Measurements from ENCODE around the gene PNPLA2. TPM values are rescaled to one million over a fixed set of nuclear protein-coding genes. Genes with fewer than 3 reads are reported as not detected.
A peak's percentile ranks its signal among the peaks of the same experiment; 100 is the strongest.

Gene PNPLA2
- total and polyA plus RNA-seq, 5 donors from 2014 or later = 23.9 to 195 (median 24.9) TPM

DNA sequence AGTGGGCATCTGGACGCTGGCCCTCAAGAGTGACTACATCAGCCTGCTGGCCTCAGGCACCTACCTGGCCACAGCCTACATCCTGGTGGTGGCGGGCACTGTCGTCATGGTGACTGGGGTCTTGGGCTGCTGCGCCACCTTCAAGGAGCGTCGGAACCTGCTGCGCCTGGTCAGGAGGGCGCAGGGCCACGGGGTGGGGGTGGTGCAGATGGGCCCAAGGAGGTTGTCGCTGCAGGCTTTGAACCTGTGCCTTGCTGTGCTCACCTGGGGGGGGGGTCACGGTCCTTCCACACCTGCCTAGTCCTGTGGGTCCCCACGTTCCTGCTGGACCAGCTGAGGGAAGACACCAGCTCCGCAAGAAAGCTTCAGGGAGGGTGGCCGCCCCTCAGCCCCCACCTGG is 17.6 kb downstream of the PNPLA2 start:
- H3K36me3 ChIP-seq (ENCODE audit: control insufficient read depth, insufficient read depth, low read length) = peaks cover 8% of the 10 kb centered on the region
- peaks cover 36% of the 10 kb centered on the region for H3K4me1 ChIP-seq (ENCODE audit: control insufficient read depth, insufficient read depth, low read length, poor library complexity, severe bottlenecking)
- H3K27me3 ChIP-seq (ENCODE audit: control insufficient read depth, insufficient read depth, low read length) = no peaks in the 10 kb centered on the region
- Mint-ChIP-seq H3K4me1 (peaks cover 0 to 32% (median 3%) of the 10 kb centered on the region in 4 donors), H3K27ac (peak overlapping the region in 1 of 3 donors; percentile 32), H3K9me3 (no peaks in the 10 kb centered on the region), H3K36me3 (no peaks in the 10 kb centered on the region), H3K4me3 (no peak overlapping the region), H3K27me3 (peaks cover 7% of the 10 kb centered on the region)
- ATAC-seq (ENCODE audit: low read depth in 2 of 2) (no peak), DNase-seq (no peak)
- H3K9me3 ChIP-seq (ENCODE audit: control insufficient read depth in 2 of 2, low read length in 2 of 2) = no peaks in the 10 kb centered on the region
- H3K27ac ChIP-seq (ENCODE audit: insufficient read depth, low read length, poor library complexity, severe bottlenecking) = no peak overlapping the region
- no peak overlapping the region for H3K4me3 ChIP-seq (ENCODE audit: low read depth, low read length)

DNA sequence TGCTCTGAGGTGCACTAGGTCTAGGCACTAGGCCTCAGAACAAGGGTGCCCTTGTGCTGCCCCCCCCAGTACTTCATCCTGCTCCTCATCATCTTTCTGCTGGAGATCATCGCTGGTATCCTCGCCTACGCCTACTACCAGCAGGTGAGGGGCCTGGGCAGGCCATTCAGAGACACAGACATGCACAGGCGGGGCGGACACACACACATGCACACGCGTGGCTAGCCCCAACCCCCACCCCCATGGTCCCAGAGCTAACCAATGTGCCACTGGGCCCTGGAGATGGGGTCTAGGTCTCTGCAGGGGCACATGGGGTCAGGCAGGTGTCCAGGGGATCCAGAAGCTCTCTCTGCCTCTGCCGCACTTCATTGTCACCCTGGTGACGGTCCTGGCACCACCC is 18.0 kb downstream of the PNPLA2 start:
- Mint-ChIP-seq H3K4me3 (peak overlapping the region in 1 of 4 donors; percentile 10), H3K36me3 (no peaks in the 10 kb centered on the region), H3K27me3 (peaks cover 3% of the 10 kb centered on the region), H3K9me3 (no peaks in the 10 kb centered on the region), H3K4me1 (peaks cover 0 to 31% (median 3%) of the 10 kb centered on the region in 4 donors), H3K27ac (no peak overlapping the region)
- no peaks in the 10 kb centered on the region for H3K27me3 ChIP-seq (ENCODE audit: control insufficient read depth, insufficient read depth, low read length)
- H3K36me3 ChIP-seq (ENCODE audit: control insufficient read depth, insufficient read depth, low read length) = peaks cover 8% of the 10 kb centered on the region
- no peak overlapping the region for H3K27ac ChIP-seq (ENCODE audit: insufficient read depth, low read length, poor library complexity, severe bottlenecking)
- no peak overlapping the region for H3K4me3 ChIP-seq (ENCODE audit: low read depth, low read length)
- H3K4me1 ChIP-seq (ENCODE audit: control insufficient read depth, insufficient read depth, low read length, poor library complexity, severe bottlenecking) = peaks cover 37% of the 10 kb centered on the region
- no peak for DNase-seq
- H3K9me3 ChIP-seq (ENCODE audit: control insufficient read depth in 2 of 2, low read length in 2 of 2) = no peaks in the 10 kb centered on the region
- no peak for ATAC-seq (ENCODE audit: low read depth in 2 of 2)

DNA sequence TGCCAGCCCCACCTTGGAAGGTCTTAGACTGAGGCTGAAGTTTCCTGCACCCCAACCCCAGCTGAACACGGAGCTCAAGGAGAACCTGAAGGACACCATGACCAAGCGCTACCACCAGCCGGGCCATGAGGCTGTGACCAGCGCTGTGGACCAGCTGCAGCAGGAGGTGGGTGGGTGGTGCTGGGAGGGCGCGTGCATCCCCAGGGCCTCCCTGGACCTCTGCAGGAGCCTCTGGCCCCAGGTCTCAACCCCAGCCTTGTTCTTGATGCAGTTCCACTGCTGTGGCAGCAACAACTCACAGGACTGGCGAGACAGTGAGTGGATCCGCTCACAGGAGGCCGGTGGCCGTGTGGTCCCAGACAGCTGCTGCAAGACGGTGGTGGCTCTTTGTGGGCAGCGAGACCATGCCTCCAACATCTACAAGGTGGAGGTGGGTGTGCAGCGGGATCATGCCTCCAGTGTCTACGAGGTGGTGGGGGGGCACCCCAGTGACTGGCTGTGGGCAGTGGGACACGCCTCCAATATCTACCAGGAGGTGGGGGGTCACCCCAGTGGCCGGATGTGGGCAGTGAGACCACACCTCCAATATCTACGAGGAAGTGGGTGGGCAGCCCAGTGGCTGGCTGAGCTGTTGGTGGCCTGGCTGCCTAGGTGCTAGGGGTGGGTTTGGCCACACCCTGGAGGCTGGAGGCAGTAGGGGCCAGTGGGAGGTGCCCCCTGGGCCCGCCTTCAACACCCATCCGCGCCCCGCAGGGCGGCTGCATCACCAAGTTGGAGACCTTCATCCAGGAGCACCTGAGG is 18.7 kb downstream of the PNPLA2 start:
- DNase-seq (no peak), ATAC-seq (ENCODE audit: low read depth in 2 of 2) (no peak)
- no peaks in the 10 kb centered on the region for H3K27me3 ChIP-seq (ENCODE audit: control insufficient read depth, insufficient read depth, low read length)
- no peak overlapping the region for H3K27ac ChIP-seq (ENCODE audit: insufficient read depth, low read length, poor library complexity, severe bottlenecking)
- Mint-ChIP-seq H3K9me3 (no peaks in the 10 kb centered on the region), H3K27me3 (no peaks in the 10 kb centered on the region), H3K36me3 (no peaks in the 10 kb centered on the region), H3K4me3 (no peak overlapping the region), H3K4me1 (peaks cover 0 to 27% (median 3%) of the 10 kb centered on the region in 4 donors), H3K27ac (peak overlapping the region in 1 of 3 donors; percentile 14)
- no peak overlapping the region for H3K4me3 ChIP-seq (ENCODE audit: low read depth, low read length)
- H3K36me3 ChIP-seq (ENCODE audit: control insufficient read depth, insufficient read depth, low read length) = peaks cover 8% of the 10 kb centered on the region
- peaks cover 37% of the 10 kb centered on the region for H3K4me1 ChIP-seq (ENCODE audit: control insufficient read depth, insufficient read depth, low read length, poor library complexity, severe bottlenecking)
- no peaks in the 10 kb centered on the region for H3K9me3 ChIP-seq (ENCODE audit: control insufficient read depth in 2 of 2, low read length in 2 of 2)

DNA sequence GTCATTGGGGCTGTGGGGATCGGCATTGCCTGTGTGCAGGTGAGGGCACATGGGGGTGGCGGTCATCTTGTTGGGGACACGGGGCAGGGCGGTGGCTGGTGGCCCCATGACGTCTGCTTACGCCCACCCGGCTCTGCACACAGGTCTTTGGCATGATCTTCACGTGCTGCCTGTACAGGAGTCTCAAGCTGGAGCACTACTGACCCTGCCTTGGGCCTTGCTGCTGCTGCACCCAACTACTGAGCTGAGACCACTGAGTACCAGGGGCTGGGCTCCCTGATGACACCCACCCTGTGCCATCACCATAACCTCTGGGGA is 19.2 kb downstream of the PNPLA2 start:
- Mint-ChIP-seq H3K4me3 (no peak overlapping the region), H3K36me3 (no peaks in the 10 kb centered on the region), H3K9me3 (no peaks in the 10 kb centered on the region), H3K27me3 (no peaks in the 10 kb centered on the region), H3K4me1 (peaks cover 0 to 26% (median 3%) of the 10 kb centered on the region in 4 donors), H3K27ac (no peak overlapping the region)
- Histone ChIP-seq H3K36me3 (ENCODE audit: control insufficient read depth, insufficient read depth, low read length) (peaks cover 8% of the 10 kb centered on the region), H3K9me3 (ENCODE audit: control insufficient read depth in 2 of 2, low read length in 2 of 2) (no peaks in the 10 kb centered on the region), H3K4me1 (ENCODE audit: control insufficient read depth, insufficient read depth, low read length, poor library complexity, severe bottlenecking) (peaks cover 35% of the 10 kb centered on the region), H3K27ac (ENCODE audit: insufficient read depth, low read length, poor library complexity, severe bottlenecking) (no peak overlapping the region), H3K4me3 (ENCODE audit: low read depth, low read length) (no peak overlapping the region), H3K27me3 (ENCODE audit: control insufficient read depth, insufficient read depth, low read length) (no peaks in the 10 kb centered on the region)
- no peak for DNase-seq
- ATAC-seq (ENCODE audit: low read depth in 2 of 2) = no peak

DNA sequence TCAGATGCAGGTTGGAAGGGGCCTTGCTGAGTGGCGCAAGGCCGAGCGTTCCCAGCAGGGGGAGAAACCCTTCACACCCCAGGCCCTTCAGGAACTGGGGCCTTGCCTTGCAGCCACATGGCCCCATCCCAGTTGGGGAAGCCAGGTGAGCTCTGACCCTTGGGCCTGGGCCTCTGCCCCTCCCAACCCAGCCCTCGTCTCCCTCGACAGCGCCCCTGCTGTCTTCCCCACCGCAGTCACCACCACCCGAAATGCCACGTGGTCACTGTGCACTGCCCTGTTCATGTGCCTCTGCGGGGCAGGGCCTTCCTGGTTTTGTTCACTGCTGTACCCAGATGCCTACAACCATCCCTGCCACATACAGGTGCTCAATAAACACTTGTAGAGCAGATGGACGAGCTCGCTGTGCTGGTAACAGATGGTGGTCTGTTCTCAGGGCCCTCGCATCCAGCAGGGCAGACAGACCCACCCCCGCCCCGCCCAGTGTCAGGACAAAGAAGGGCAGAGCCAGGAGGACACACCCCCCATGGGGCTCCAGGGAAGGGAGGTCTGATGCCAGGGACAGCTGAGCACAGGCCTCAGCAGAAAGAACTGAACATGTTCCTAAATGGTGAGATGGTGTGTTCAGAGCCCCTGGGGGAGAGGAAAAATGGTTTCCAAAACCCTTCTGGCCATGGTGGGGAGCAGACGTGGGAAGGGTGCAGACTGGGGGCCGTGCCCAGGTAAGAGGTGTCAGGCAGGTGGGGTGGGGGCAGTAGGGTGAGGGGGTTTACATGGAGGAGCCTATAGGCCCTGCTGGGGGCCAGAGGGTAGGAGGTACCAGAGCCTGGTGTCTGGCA is 19.9 kb downstream of the PNPLA2 start:
- DNase-seq = no peak
- H3K27me3 ChIP-seq (ENCODE audit: control insufficient read depth, insufficient read depth, low read length) = no peaks in the 10 kb centered on the region
- Mint-ChIP-seq H3K4me1 (peaks cover 0 to 29% (median 3%) of the 10 kb centered on the region in 4 donors), H3K36me3 (no peaks in the 10 kb centered on the region), H3K9me3 (no peaks in the 10 kb centered on the region), H3K27ac (no peak overlapping the region), H3K27me3 (peaks cover 6% of the 10 kb centered on the region), H3K4me3 (peak overlapping the region in 2 of 4 donors; percentile 38 to 75)
- no peak for ATAC-seq (ENCODE audit: low read depth in 2 of 2)
- peaks cover 35% of the 10 kb centered on the region for H3K4me1 ChIP-seq (ENCODE audit: control insufficient read depth, insufficient read depth, low read length, poor library complexity, severe bottlenecking)
- H3K27ac ChIP-seq (ENCODE audit: insufficient read depth, low read length, poor library complexity, severe bottlenecking) = no peak overlapping the region
- H3K36me3 ChIP-seq (ENCODE audit: control insufficient read depth, insufficient read depth, low read length) = peaks cover 8% of the 10 kb centered on the region
- no peaks in the 10 kb centered on the region for H3K9me3 ChIP-seq (ENCODE audit: control insufficient read depth in 2 of 2, low read length in 2 of 2)
- H3K4me3 ChIP-seq (ENCODE audit: low read depth, low read length) = no peak overlapping the region

DNA sequence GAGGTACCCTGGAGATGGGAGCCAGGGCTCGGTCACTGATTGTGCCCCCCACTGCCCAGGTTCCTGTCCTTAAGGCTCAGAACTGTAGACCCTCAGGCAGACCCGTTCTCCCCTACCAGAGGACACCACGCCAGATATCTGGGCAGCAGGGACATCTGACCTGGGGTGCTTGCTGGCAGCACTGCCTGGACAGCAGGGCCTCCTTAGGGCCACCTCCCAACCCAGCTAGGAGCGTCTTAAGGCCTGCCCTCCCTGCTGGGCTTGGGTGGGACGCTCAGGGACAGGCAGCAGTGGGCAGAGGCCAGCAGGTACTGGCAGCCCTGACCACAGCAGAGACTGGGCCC is 20.5 kb downstream of the PNPLA2 start:
- peaks cover 11% of the 10 kb centered on the region for H3K27me3 Mint-ChIP-seq
- H3K4me3 ChIP-seq (ENCODE audit: low read depth, low read length) = no peak overlapping the region
- no peak for ATAC-seq (ENCODE audit: low read depth in 2 of 2)
- H3K36me3 ChIP-seq (ENCODE audit: control insufficient read depth, insufficient read depth, low read length) = peaks cover 8% of the 10 kb centered on the region
- no peaks in the 10 kb centered on the region for H3K9me3 ChIP-seq (ENCODE audit: control insufficient read depth in 2 of 2, low read length in 2 of 2)
- H3K4me1 ChIP-seq (ENCODE audit: control insufficient read depth, insufficient read depth, low read length, poor library complexity, severe bottlenecking) = peaks cover 39% of the 10 kb centered on the region
- DNase-seq = no peak
- H3K4me3 Mint-ChIP-seq = peak overlapping the region in 3 of 4 donors; percentile 62 to 89 (median 82)
- no peak overlapping the region for H3K27ac ChIP-seq (ENCODE audit: insufficient read depth, low read length, poor library complexity, severe bottlenecking)
- no peaks in the 10 kb centered on the region for H3K27me3 ChIP-seq (ENCODE audit: control insufficient read depth, insufficient read depth, low read length)
- no peak overlapping the region for H3K27ac Mint-ChIP-seq
- no peaks in the 10 kb centered on the region for H3K36me3 Mint-ChIP-seq
- H3K9me3 Mint-ChIP-seq = no peaks in the 10 kb centered on the region
- H3K4me1 Mint-ChIP-seq = peaks cover 0 to 29% (median 3%) of the 10 kb centered on the region in 4 donors

DNA sequence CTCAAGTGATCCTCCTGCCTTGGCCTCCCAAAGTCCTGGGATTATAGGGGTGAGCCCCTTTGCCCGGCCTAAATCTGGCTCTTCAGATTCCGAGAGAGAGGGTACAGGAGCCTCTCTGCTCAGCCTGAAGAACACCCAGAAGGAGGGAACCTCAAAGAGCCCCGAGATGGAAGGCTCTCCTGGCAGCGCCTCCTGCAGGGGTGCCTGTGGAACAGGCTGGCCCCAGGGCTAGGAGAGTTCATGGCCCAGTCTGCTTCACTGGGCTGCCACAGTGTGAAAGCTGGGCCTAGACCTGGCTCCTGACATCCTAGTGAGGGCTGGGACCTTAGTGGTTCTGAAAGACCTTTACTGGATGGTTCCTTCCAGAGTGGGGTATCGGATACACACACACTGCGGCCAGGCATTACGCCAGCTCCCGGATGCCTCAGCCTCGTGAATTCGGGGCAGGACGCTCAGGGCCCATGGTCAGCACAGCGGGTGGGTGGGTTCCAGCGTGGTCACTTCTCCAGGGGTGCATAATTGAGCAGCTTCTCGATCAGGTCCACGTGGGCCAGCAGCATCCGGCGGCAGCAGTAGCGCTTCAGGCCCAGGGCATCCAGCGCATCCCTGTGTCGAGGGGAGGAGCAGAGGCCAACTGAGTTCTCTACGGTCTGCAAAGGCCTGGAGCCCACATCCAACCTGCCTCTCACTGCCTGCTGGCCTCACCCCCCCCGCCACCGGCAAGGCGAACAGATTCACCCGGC is 21.3 kb downstream of the PNPLA2 start:
- Histone ChIP-seq H3K4me3 (ENCODE audit: low read depth, low read length) (no peak overlapping the region), H3K27ac (ENCODE audit: insufficient read depth, low read length, poor library complexity, severe bottlenecking) (no peak overlapping the region), H3K9me3 (ENCODE audit: control insufficient read depth in 2 of 2, low read length in 2 of 2) (no peaks in the 10 kb centered on the region), H3K4me1 (ENCODE audit: control insufficient read depth, insufficient read depth, low read length, poor library complexity, severe bottlenecking) (peaks cover 36% of the 10 kb centered on the region), H3K36me3 (ENCODE audit: control insufficient read depth, insufficient read depth, low read length) (peaks cover 8% of the 10 kb centered on the region), H3K27me3 (ENCODE audit: control insufficient read depth, insufficient read depth, low read length) (no peaks in the 10 kb centered on the region)
- H3K4me3 Mint-ChIP-seq = peak overlapping the region in 3 of 4 donors; percentile 82 to 89 (median 84)
- no peaks in the 10 kb centered on the region for H3K9me3 Mint-ChIP-seq
- peak overlapping the region in 2 of 3 donors; percentile 36 to 47 for H3K27ac Mint-ChIP-seq
- no peaks in the 10 kb centered on the region for H3K36me3 Mint-ChIP-seq
- no peak for ATAC-seq (ENCODE audit: low read depth in 2 of 2)
- peaks cover 14% of the 10 kb centered on the region for H3K27me3 Mint-ChIP-seq
- no peak for DNase-seq
- H3K4me1 Mint-ChIP-seq = peaks cover 0 to 29% (median 3%) of the 10 kb centered on the region in 4 donors
